Caco-2 (cell line): ENCODE measurements around the gene YJU2. TPM values are rescaled to one million over a fixed set of nuclear protein-coding genes. Genes with fewer than 3 reads are reported as not detected.
"Not testable (repeated sequence)": the region's sequence is repeated elsewhere in the genome, so short reads cannot be mapped to it uniquely, and the experiment has no call there.

ENCODE experiments used
- BruUV-seq: library from RNA; stranded (reverse); fragments of 400-500 nt; replicated peaks from 2 replicates; lab custom pipeline; 2021; lab: Mats Ljungman, UMichigan
- CTCF ChIA-PET: fragments of 300-600 bp; sonication (Branson Sonifier 250); formaldehyde crosslinking; loops from one replicate; lab custom pipeline; 2022; ENCODE audit warnings: antibody characterized with exemption; lab: Charles Lee
- POLR2A ChIA-PET: fragments of 300-600 bp; sonication (Branson Sonifier 250); formaldehyde crosslinking; loops from one replicate; lab custom pipeline; 2022; ENCODE audit warnings: antibody characterized with exemption; lab: Charles Lee
- DNase-seq, 2 experiments: peaks; one replicate each; pipeline versions ENCODE4 v3.0.0 to v3.0.0-alpha.2; 2020 to 2022
- H3K27me3 ChIP-seq: replicated peaks from 2 replicates; pipeline ENCODE4 v1.6.0; 2011; ENCODE audit warnings: low read length; ENCODE audit not compliant: control insufficient read depth, insufficient read depth
- H3K36me3 ChIP-seq: 2 replicates; pipeline ENCODE4 v1.5.1; 2011; ENCODE audit warnings: low read length; ENCODE audit not compliant: control insufficient read depth, insufficient read depth
- H3K4me1 ChIP-seq: fragments of 250-450 bp; sonication (Bioruptor Pico); 2 replicates; pipeline ENCODE4 v1.5.1; 2020; ENCODE audit warnings: mild to moderate bottlenecking
- H3K4me3 ChIP-seq: 2 replicates; pipeline ENCODE4 v1.5.1; 2011; ENCODE audit warnings: low read depth, mild to moderate bottlenecking, control low read depth, low read length
- H3K9me3 ChIP-seq: fragments of 250-450 bp; sonication (Bioruptor Pico); 2 replicates; pipeline ENCODE4 v1.5.1; 2020; ENCODE audit warnings: mild to moderate bottlenecking, moderate library complexity
- H3K27ac Mint-ChIP-seq: one replicate; pipeline ENCODE4 v1.8.0; 2022; ENCODE audit warnings: mixed read lengths; ENCODE audit not compliant: unreplicated experiment
- H3K27me3 Mint-ChIP-seq: one replicate; pipeline ENCODE4 v1.8.0; 2022; ENCODE audit warnings: mixed read lengths; ENCODE audit not compliant: insufficient read depth, unreplicated experiment
- H3K36me3 Mint-ChIP-seq: one replicate; pipeline ENCODE4 v1.8.0; 2022; ENCODE audit warnings: mild to moderate bottlenecking, mixed read lengths; ENCODE audit not compliant: insufficient read depth, unreplicated experiment
- H3K4me1 Mint-ChIP-seq: one replicate; pipeline ENCODE4 v1.8.0; 2022; ENCODE audit warnings: low read depth, mixed read lengths; ENCODE audit not compliant: unreplicated experiment
- H3K4me3 Mint-ChIP-seq: one replicate; pipeline ENCODE4 v1.8.0; 2022; ENCODE audit warnings: mild to moderate bottlenecking, moderate library complexity, mixed read lengths; ENCODE audit not compliant: unreplicated experiment
- H3K9me3 Mint-ChIP-seq: one replicate; pipeline ENCODE4 v1.8.0; 2022; ENCODE audit warnings: mixed read lengths; ENCODE audit not compliant: unreplicated experiment
- intact Hi-C: fragments of 100-400 bp; cut with micrococcal nuclease; formaldehyde crosslinking; loops from one replicate; pipeline ENCODE4 v1.10.0; 2022; ENCODE audit not compliant: unreplicated experiment
- total RNA-seq: library from RNA; stranded (reverse); gene quantifications from 2 replicates; pipeline ENCODE4 v1.2.3, GENCODE V29; 2022
- TF ChIP-seq, protein P1 (sequence below), 2 experiments: fragments of 200-600 bp in 1 of 2; IDR thresholded peaks; 1 replicate in 1 of 2; 2 replicates in 1 of 2; pipeline versions ENCODE4 v1.5.1 to v1.8.0; 2011 to 2022; ENCODE audit warnings: antibody characterized with exemption in 1 of 2, control low read depth in 1 of 2, inconsistent platforms in 1 of 2, low read depth in 1 of 2, low read length in 1 of 2, mild to moderate bottlenecking in 1 of 2, moderate library complexity in 1 of 2; ENCODE audit not compliant: insufficient read depth in 1 of 2, severe bottlenecking in 1 of 2, unreplicated experiment in 1 of 2

YJU2 gene
- total RNA-seq, 1 experiment from 2014 or later = 19.5 TPM

GRCh38 chr19:4238831-4239230 is 8.0 kb upstream of the YJU2 start:
- no peak overlapping the region for H3K4me3 Mint-ChIP-seq
- ChIA-PET CTCF (no interaction called here), POLR2A (no interaction called here)
- H3K9me3 Mint-ChIP-seq = no peaks in the 10 kb centered on the region
- DNase-seq = no peak
- no peak overlapping the region for H3K27ac Mint-ChIP-seq
- H3K36me3 ChIP-seq = no peaks in the 10 kb centered on the region
- H3K27me3 Mint-ChIP-seq = no peaks in the 10 kb centered on the region
- H3K27me3 ChIP-seq = no peaks in the 10 kb centered on the region
- TF ChIP-seq, protein P1, sequence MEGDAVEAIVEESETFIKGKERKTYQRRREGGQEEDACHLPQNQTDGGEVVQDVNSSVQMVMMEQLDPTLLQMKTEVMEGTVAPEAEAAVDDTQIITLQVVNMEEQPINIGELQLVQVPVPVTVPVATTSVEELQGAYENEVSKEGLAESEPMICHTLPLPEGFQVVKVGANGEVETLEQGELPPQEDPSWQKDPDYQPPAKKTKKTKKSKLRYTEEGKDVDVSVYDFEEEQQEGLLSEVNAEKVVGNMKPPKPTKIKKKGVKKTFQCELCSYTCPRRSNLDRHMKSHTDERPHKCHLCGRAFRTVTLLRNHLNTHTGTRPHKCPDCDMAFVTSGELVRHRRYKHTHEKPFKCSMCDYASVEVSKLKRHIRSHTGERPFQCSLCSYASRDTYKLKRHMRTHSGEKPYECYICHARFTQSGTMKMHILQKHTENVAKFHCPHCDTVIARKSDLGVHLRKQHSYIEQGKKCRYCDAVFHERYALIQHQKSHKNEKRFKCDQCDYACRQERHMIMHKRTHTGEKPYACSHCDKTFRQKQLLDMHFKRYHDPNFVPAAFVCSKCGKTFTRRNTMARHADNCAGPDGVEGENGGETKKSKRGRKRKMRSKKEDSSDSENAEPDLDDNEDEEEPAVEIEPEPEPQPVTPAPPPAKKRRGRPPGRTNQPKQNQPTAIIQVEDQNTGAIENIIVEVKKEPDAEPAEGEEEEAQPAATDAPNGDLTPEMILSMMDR (IDR thresholded peaks at IDR 0.05; ENCODE audit: insufficient read depth in 1 of 2, low read depth in 1 of 2, low read length in 1 of 2, severe bottlenecking in 1 of 2, unreplicated experiment in 1 of 2) = no peak
- no peak overlapping the region for H3K4me3 ChIP-seq
- 0 out of 2 replicates have a peak, but pooled peaks cover 3% of the 10 kb centered on the region for H3K9me3 ChIP-seq
- intact Hi-C loops = no loop called here
- H3K36me3 Mint-ChIP-seq = no peaks in the 10 kb centered on the region
- no TSS peak for BruUV-seq
- peaks cover 12% of the 10 kb centered on the region for H3K4me1 Mint-ChIP-seq
- H3K4me1 ChIP-seq = no peaks in the 10 kb centered on the region

- Mint-ChIP-seq H3K36me3 (peaks cover 4% of the 10 kb centered on the region), H3K4me1 (peaks cover 8% of the 10 kb centered on the region), H3K27me3 (no peaks in the 10 kb centered on the region), H3K27ac (no peak overlapping the region), H3K4me3 (no peak overlapping the region), H3K9me3 (no peaks in the 10 kb centered on the region)
- TF ChIP-seq, protein P1 (IDR thresholded peaks at IDR 0.05; ENCODE audit: insufficient read depth in 1 of 2, low read depth in 1 of 2, low read length in 1 of 2, severe bottlenecking in 1 of 2, unreplicated experiment in 1 of 2) = no peak
- BruUV-seq = no TSS peak
- CTCF ChIA-PET = no interaction called here
- no peaks in the 10 kb centered on the region for H3K27me3 ChIP-seq
- DNase-seq = no peak
- no peak overlapping the region for H3K4me3 ChIP-seq
- no peaks in the 10 kb centered on the region for H3K4me1 ChIP-seq
- POLR2A ChIA-PET = no interaction called here
- H3K9me3 ChIP-seq = 0 out of 2 replicates have a peak, but pooled peaks cover 3% of the 10 kb centered on the region
- intact Hi-C loops = no loop called here
- no peaks in the 10 kb centered on the region for H3K36me3 ChIP-seq
These were observed 5.0 kb upstream of the YJU2 start for GRCh38 chr19:4241824-4242430.

DNA sequence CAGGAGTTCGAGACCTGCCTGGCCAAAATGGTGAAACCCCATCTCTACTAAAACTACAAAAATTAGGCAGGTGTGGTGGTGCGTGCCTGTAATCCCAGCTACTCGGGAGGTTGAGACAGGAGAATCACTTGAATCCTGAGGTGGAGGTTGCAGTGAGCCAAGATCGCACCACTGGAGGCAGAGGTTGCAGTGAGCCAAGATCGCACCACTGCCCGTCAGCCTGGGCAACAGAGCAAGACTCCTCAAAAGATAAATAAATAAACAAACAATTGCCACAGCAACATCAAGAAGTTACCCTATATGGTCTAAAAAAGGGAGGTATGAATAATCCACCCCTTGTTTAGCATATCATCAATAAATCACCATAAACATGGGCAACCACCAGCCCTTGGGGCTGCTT is 942 bp upstream of the YJU2 start:
- CTCF ChIA-PET, intact Hi-C loops, H3K9me3 Mint-ChIP-seq, H3K4me1 Mint-ChIP-seq, H3K27me3 Mint-ChIP-seq, DNase-seq, BruUV-seq, H3K27ac Mint-ChIP-seq, H3K4me3 Mint-ChIP-seq, H3K36me3 ChIP-seq, H3K4me1 ChIP-seq, POLR2A ChIA-PET, H3K4me3 ChIP-seq, H3K27me3 ChIP-seq, H3K9me3 ChIP-seq: not testable (repeated sequence)
- H3K36me3 Mint-ChIP-seq = peaks cover 34% of the 10 kb centered on the region
